Inflammatory macrophage (primary cell): ENCODE data around the gene MYO9B.
"Not testable (repeated sequence)": the region's sequence is repeated elsewhere in the genome, so short reads cannot be mapped to it uniquely, and the experiment has no call there.

Experiments used
- DNase-seq, 2 donors: peaks; one replicate each; pipeline ENCODE4 v3.0.0-alpha.2; 2020 to 2022

MYO9B gene

GRCh38 chr19:17121736-17122293 lies 46.2 kb downstream of the MYO9B start:
- DNase-seq, result peak; percentile 50 to 58

- no peak for DNase-seq
Measured at GRCh38 chr19:17123041-17123440, 47.5 kb downstream of the MYO9B start.

GRCh38 chr19:17124025-17124424 lies 48.4 kb downstream of the MYO9B start:
- no peak for DNase-seq

GRCh38 chr19:17125062-17125727 lies 49.6 kb downstream of the MYO9B start:
- no peak for DNase-seq

- DNase-seq, result peak; percentile 92 to 97
Measured at GRCh38 chr19:17125728-17126677, 50.4 kb downstream of the MYO9B start.

GRCh38 chr19:17127671-17128070 lies 52.1 kb downstream of the MYO9B start:
- DNase-seq, result no peak

GRCh38 chr19:17128403-17128802 lies 52.8 kb downstream of the MYO9B start:
- no peak for DNase-seq

GRCh38 chr19:17128820-17129219 lies 53.2 kb downstream of the MYO9B start:
- DNase-seq, result no peak

GRCh38 chr19:17129377-17129776 lies 53.8 kb downstream of the MYO9B start:
- DNase-seq, result no peak

- peak; percentile 54 to 84 for DNase-seq
Measured at GRCh38 chr19:17135001-17135853, 59.6 kb downstream of the MYO9B start.

- no peak for DNase-seq
Measured at GRCh38 chr19:17136021-17136420, 60.4 kb downstream of the MYO9B start.

- no peak for DNase-seq
Measured at GRCh38 chr19:17136617-17137016, 61.0 kb downstream of the MYO9B start.

- DNase-seq, result peak in 1 of 2 donors; percentile 42
Measured at GRCh38 chr19:17137417-17137816, 61.8 kb downstream of the MYO9B start.

- peak; percentile 95 to 97 for DNase-seq
Measured at GRCh38 chr19:17138052-17138846, 62.7 kb downstream of the MYO9B start.

GRCh38 chr19:17138937-17139598 lies 63.5 kb downstream of the MYO9B start:
- DNase-seq, result no peak

- not testable (repeated sequence) for DNase-seq
Measured at GRCh38 chr19:17144771-17145170, 69.2 kb downstream of the MYO9B start.

GRCh38 chr19:17145546-17146497 lies 70.2 kb downstream of the MYO9B start:
- no peak for DNase-seq

- DNase-seq, result no peak
Measured at GRCh38 chr19:17148130-17148529, 72.6 kb downstream of the MYO9B start.

- DNase-seq, result peak; percentile 41 to 76
Measured at GRCh38 chr19:17149393-17150135, 74.0 kb downstream of the MYO9B start.
